NCI-H510A treated with DMSO at 0.1 percent for 48 hours (cell line): ENCODE results near the gene PHF24.
A peak's percentile ranks its signal among the peaks of the same experiment; 100 is the strongest.
"Not testable (repeated sequence)": the region's sequence is repeated elsewhere in the genome, so short reads cannot be mapped to it uniquely, and the experiment has no call there.

Experiments used
- DNase-seq: peaks from one replicate; lab custom pipeline; 2025; lab: John Stamatoyannopoulos, UW

The PHF24 gene

GRCh38 chr9:34957492-34958410, at the start of gene PHF24:
PHF24 (plus strand) TSS chr9:34958285; CDS start chr9:34971299, 13,014 bp downstream.
- no peak for DNase-seq

- no peak for DNase-seq
Measured at GRCh38 chr9:34927061-34927460, 31.0 kb upstream of the PHF24 start.

- DNase-seq = no peak
Measured at GRCh38 chr9:34928921-34929320, 29.2 kb upstream of the PHF24 start.

- peak; percentile 22 for DNase-seq
Measured at GRCh38 chr9:34929506-34930102, 28.5 kb upstream of the PHF24 start.

GRCh38 chr9:34939989-34940388, 18.1 kb upstream of the PHF24 start:
- DNase-seq = not testable (repeated sequence)

- no peak for DNase-seq
Measured at GRCh38 chr9:34948451-34948850, 9.6 kb upstream of the PHF24 start.

GRCh38 chr9:34954225-34954624, 3.9 kb upstream of the PHF24 start:
- no peak for DNase-seq

GRCh38 chr9:34956066-34956465, 2.0 kb upstream of the PHF24 start:
- not testable (repeated sequence) for DNase-seq

- DNase-seq = no peak
Measured at GRCh38 chr9:34956648-34957047, 1.4 kb upstream of the PHF24 start.

- DNase-seq = no peak
Measured at GRCh38 chr9:34958411-34958982, 412 bp downstream of the PHF24 start.

- DNase-seq = no peak
Measured at GRCh38 chr9:34959461-34959860, 1.4 kb downstream of the PHF24 start.

GRCh38 chr9:34961574-34962490, 3.7 kb downstream of the PHF24 start:
- no peak for DNase-seq

GRCh38 chr9:34962546-34962945, 4.5 kb downstream of the PHF24 start:
- no peak for DNase-seq

GRCh38 chr9:34963552-34963951, 5.5 kb downstream of the PHF24 start:
- no peak for DNase-seq

GRCh38 chr9:34964458-34964857, 6.4 kb downstream of the PHF24 start:
- DNase-seq = no peak

- DNase-seq = no peak
Measured at GRCh38 chr9:34971146-34971811, 13.2 kb downstream of the PHF24 start.

- DNase-seq = no peak
Measured at GRCh38 chr9:34974664-34975063, 16.6 kb downstream of the PHF24 start.

- no peak for DNase-seq
Measured at GRCh38 chr9:34976441-34976840, 18.4 kb downstream of the PHF24 start.

GRCh38 chr9:34976992-34977391, 18.9 kb downstream of the PHF24 start:
- DNase-seq = no peak

GRCh38 chr9:34980181-34980761, 22.2 kb downstream of the PHF24 start:
- no peak for DNase-seq

GRCh38 chr9:34982361-34982760, 24.3 kb downstream of the PHF24 start:
- no peak for DNase-seq
